Naive thymus-derived CD4-positive, alpha-beta T cell (primary cell): ENCODE measurements around the gene CD84. TPM values are rescaled to one million over a fixed set of nuclear protein-coding genes. Genes with fewer than 3 reads are reported as not detected.
A peak's percentile ranks its signal among the peaks of the same experiment; 100 is the strongest.

ENCODE experiments used
- ATAC-seq: fragments of 150-1000 bp; cut with Tn5 transposase; 2 replicates; pipeline ENCODE4 v1.10.0; 2021; ENCODE audit warnings: mild to moderate bottlenecking, moderate library complexity
- CTCF ChIA-PET: fragments of 350-600 bp; sonication (Branson Sonifier 250); formaldehyde crosslinking; loops from one replicate; lab custom pipeline; 2021; ENCODE audit warnings: antibody characterized with exemption; lab: Charles Lee
- POLR2A ChIA-PET: fragments of 350-600 bp; sonication (Branson Sonifier 250); formaldehyde crosslinking; loops from one replicate; lab custom pipeline; 2021; ENCODE audit warnings: antibody characterized with exemption, inconsistent platforms; lab: Charles Lee
- DNase-seq, 9 donors: peaks; one replicate each; pipeline versions ENCODE4 v3.0.0 to v3.0.0-alpha.2; 2020 to 2022; ENCODE audit warnings: mixed read lengths in 1 of 9
- H3K27ac ChIP-seq: one replicate; pipeline ENCODE4 v1.7.0; 2013; ENCODE audit warnings: mild to moderate bottlenecking, low read depth, low read length, moderate library complexity
- H3K27me3 ChIP-seq, 2 donors: one replicate each; pipeline ENCODE4 v1.7.0; 2013; ENCODE audit warnings: low read length in 2 of 2, mild to moderate bottlenecking in 2 of 2, moderate library complexity in 2 of 2; ENCODE audit not compliant: control insufficient read depth in 2 of 2, insufficient read depth in 2 of 2
- H3K36me3 ChIP-seq, 3 experiments: 1 replicate in 2 of 3; 2 replicates in 1 of 3; pipeline ENCODE4 v1.7.0; 2013; ENCODE audit warnings: low read length in 3 of 3, mild to moderate bottlenecking in 3 of 3, moderate library complexity in 1 of 3; ENCODE audit not compliant: insufficient read depth in 3 of 3, control insufficient read depth in 2 of 3
- H3K4me1 ChIP-seq, 2 donors: one replicate each; pipeline ENCODE4 v1.7.0; 2013; ENCODE audit warnings: low read length in 2 of 2, mild to moderate bottlenecking in 2 of 2, moderate library complexity in 1 of 2; ENCODE audit not compliant: control insufficient read depth in 2 of 2, insufficient read depth in 2 of 2
- H3K4me3 ChIP-seq: 2 replicates; pipeline ENCODE4 v1.7.0; 2013; ENCODE audit warnings: mild to moderate bottlenecking, low read length
- H3K9me3 ChIP-seq, 3 experiments: 1 replicate in 2 of 3; 2 replicates in 1 of 3; pipeline ENCODE4 v1.7.0; 2013; ENCODE audit warnings: low read length in 3 of 3; ENCODE audit not compliant: control insufficient read depth in 2 of 3
- H3K27ac Mint-ChIP-seq, 9 donors: one replicate each; pipeline ENCODE4 v1.8.0; 2020 to 2022; ENCODE audit warnings: mixed read lengths in 9 of 9, mild to moderate bottlenecking in 8 of 9, moderate library complexity in 5 of 9, inconsistent platforms in 2 of 9
- H3K27me3 Mint-ChIP-seq, 5 donors: one replicate each; pipeline ENCODE4 v1.8.0; 2021 to 2022; ENCODE audit warnings: mixed read lengths in 5 of 5, mild to moderate bottlenecking in 1 of 5
- H3K36me3 Mint-ChIP-seq, 5 donors: one replicate each; pipeline ENCODE4 v1.8.0; 2020 to 2022; ENCODE audit warnings: mixed read lengths in 5 of 5, mild to moderate bottlenecking in 3 of 5, inconsistent platforms in 1 of 5
- H3K4me1 Mint-ChIP-seq, 7 donors: one replicate each; pipeline ENCODE4 v1.8.0; 2020 to 2022; ENCODE audit warnings: mixed read lengths in 7 of 7, mild to moderate bottlenecking in 3 of 7, inconsistent platforms in 1 of 7
- H3K4me3 Mint-ChIP-seq, 10 donors: one replicate each; pipeline ENCODE4 v1.8.0; 2020 to 2022; ENCODE audit warnings: mild to moderate bottlenecking in 10 of 10, mixed read lengths in 10 of 10, moderate library complexity in 6 of 10, inconsistent platforms in 2 of 10
- H3K9me3 Mint-ChIP-seq, 11 donors: one replicate each; pipeline ENCODE4 v1.8.0; 2020 to 2022; ENCODE audit warnings: mixed read lengths in 11 of 11, mild to moderate bottlenecking in 4 of 11, inconsistent platforms in 1 of 11, moderate library complexity in 1 of 11
- intact Hi-C, 2 donors: fragments of 100-400 bp; cut with micrococcal nuclease; formaldehyde crosslinking; loops; one replicate each; pipeline ENCODE4 v1.15.1; 2023
- polyA plus RNA-seq, 2 donors: library from polyadenylated mRNA; unstranded; fragments of 300-500 nt; fragmentation: Illumina TruSeq; gene quantifications; one replicate each; pipeline ENCODE4 v1.2.3, GENCODE V29; 2021
- total RNA-seq, 6 experiments: library from RNA in 5 of 6; stranded (reverse) in 5 of 6; gene quantifications; 1 replicate in 5 of 6; 2 replicates in 1 of 6; pipeline ENCODE4 v1.2.3 and lab custom pipeline; 2021 to 2026

The CD84 gene
- total and polyA plus RNA-seq, 7 experiments from 2014 or later: 7.4 to 40.7 (median 26.3) TPM

GRCh38 chr1:160552425-160552824, 26.9 kb downstream of the CD84 start:
- POLR2A ChIA-PET: interaction anchor here (0.9 to 1.8 kb wide), 3 partner anchors 11 to 68 kb away, joined by 4 to 9 read pairs (median 7); no protein-coding TSS in a partner anchor
- Histone ChIP-seq H3K36me3 (peaks cover 0 to 40% (median 27%) of the 10 kb centered on the region in 3 experiments), H3K27me3 (no peaks in the 10 kb centered on the region), H3K9me3 (no peaks in the 10 kb centered on the region), H3K4me1 (peaks cover 5 to 18% of the 10 kb centered on the region in 2 donors), H3K27ac (no peak overlapping the region), H3K4me3 (no peak overlapping the region)
- intact Hi-C loops: no loop called here
- Mint-ChIP-seq H3K36me3 (peaks cover 19 to 52% (median 43%) of the 10 kb centered on the region in 5 donors), H3K27me3 (no peaks in the 10 kb centered on the region), H3K27ac (peak overlapping the region in 3 of 9 donors; percentile 8 to 33 (median 22)), H3K4me1 (peaks cover 4 to 20% (median 18%) of the 10 kb centered on the region in 7 donors), H3K4me3 (no peak overlapping the region), H3K9me3 (no peaks in the 10 kb centered on the region)
- ATAC-seq (no peak), DNase-seq (no peak)
- CTCF ChIA-PET: interaction anchor here (0.6 to 1.4 kb wide), 5 partner anchors 10 to 56 kb away, joined by 3 to 5 read pairs (median 3); no protein-coding TSS in a partner anchor

DNA sequence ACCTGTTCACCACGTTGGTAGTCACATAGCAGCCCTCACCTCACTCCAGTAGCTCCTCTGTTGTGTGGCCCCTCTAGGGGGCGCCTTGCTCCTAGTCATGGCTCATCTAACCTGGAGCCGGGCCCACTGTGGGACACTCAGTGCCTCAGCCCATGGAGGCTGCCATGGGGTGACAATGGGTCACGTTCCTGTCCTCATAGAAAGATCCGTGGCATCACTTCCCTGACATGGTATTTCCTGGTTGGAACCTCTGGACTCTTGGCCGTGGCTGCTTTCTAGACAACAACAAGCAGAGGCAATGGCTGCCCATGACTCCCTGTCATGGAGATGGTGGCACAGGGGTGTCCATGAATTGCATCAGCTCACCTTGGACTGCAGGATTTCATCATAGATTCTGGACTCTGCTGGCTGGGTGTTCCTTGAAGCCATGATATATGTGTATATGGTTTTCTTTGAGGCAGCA, 28.7 kb downstream of the CD84 start:
- no peaks in the 10 kb centered on the region for H3K9me3 Mint-ChIP-seq
- H3K27me3 Mint-ChIP-seq: no peaks in the 10 kb centered on the region
- Histone ChIP-seq H3K4me1 (peaks cover 2 to 5% of the 10 kb centered on the region in 2 donors), H3K4me3 (no peak overlapping the region), H3K36me3 (peaks cover 0 to 47% (median 36%) of the 10 kb centered on the region in 3 experiments), H3K9me3 (no peaks in the 10 kb centered on the region), H3K27me3 (no peaks in the 10 kb centered on the region), H3K27ac (no peak overlapping the region)
- intact Hi-C loops: loop anchor here (1.0 kb wide), 1 partner anchor 57 kb away; no protein-coding TSS in a partner anchor
- H3K36me3 Mint-ChIP-seq: peaks cover 22 to 50% (median 45%) of the 10 kb centered on the region in 5 donors
- ATAC-seq (peak; percentile 64), DNase-seq (peak in 5 of 9 donors; percentile 25 to 53 (median 40))
- POLR2A ChIA-PET: interaction anchor here (1.2 kb wide), 1 partner anchor 17 kb away, joined by 3 read pairs; no protein-coding TSS in a partner anchor
- H3K27ac Mint-ChIP-seq: peak overlapping the region in 3 of 9 donors; percentile 29 to 69 (median 65)
- H3K4me3 Mint-ChIP-seq: no peak overlapping the region
- H3K4me1 Mint-ChIP-seq: peaks cover 6 to 23% (median 17%) of the 10 kb centered on the region in 7 donors
- CTCF ChIA-PET: interaction anchor here (1.0 to 1.3 kb wide), 3 partner anchors 11 to 122 kb away, joined by 3 to 6 read pairs (median 3); no protein-coding TSS in a partner anchor

DNA sequence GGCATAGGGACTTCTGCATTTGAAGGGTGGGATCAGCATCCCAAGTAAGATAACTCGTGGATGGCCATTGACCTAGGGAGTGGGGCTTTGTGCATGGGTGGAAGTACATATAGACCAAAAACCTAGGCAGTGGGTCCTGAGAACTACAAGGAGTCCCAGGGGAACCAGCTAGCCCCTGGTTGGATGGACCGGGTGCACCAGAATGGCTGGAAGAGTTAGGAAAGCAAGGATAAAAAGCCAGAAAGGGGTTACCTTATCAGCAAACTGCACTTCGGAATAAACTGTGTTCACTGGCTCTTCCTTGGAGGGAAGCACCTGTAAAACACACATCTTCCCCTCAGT, 29.7 kb downstream of the CD84 start:
- POLR2A ChIA-PET: interaction anchor here (1.3 kb wide), 1 partner anchor 12 kb away, joined by 6 read pairs; no protein-coding TSS in a partner anchor
- no peak for DNase-seq
- Histone ChIP-seq H3K9me3 (no peaks in the 10 kb centered on the region), H3K36me3 (peaks cover 0 to 47% (median 36%) of the 10 kb centered on the region in 3 experiments), H3K4me3 (no peak overlapping the region), H3K4me1 (peaks cover 7 to 10% of the 10 kb centered on the region in 2 donors), H3K27ac (no peak overlapping the region), H3K27me3 (no peaks in the 10 kb centered on the region)
- ATAC-seq: no peak
- Mint-ChIP-seq H3K4me3 (no peak overlapping the region), H3K4me1 (peaks cover 9 to 30% (median 23%) of the 10 kb centered on the region in 7 donors), H3K9me3 (no peaks in the 10 kb centered on the region), H3K36me3 (peaks cover 22 to 52% (median 44%) of the 10 kb centered on the region in 5 donors), H3K27ac (peak overlapping the region in 3 of 9 donors; percentile 17 to 45 (median 24)), H3K27me3 (no peaks in the 10 kb centered on the region)
- CTCF ChIA-PET: interaction anchor here (1.1 to 4.3 kb wide), 3 partner anchors 12 to 63 kb away, joined by 3 to 35 read pairs (median 3); no protein-coding TSS in a partner anchor
- intact Hi-C loops: loop anchor here (1.0 kb wide), 1 partner anchor 58 kb away; no protein-coding TSS in a partner anchor

GRCh38 chr1:160548960-160549664, 30.2 kb downstream of the CD84 start:
- no peaks in the 10 kb centered on the region for H3K27me3 ChIP-seq
- peaks cover 0 to 47% (median 36%) of the 10 kb centered on the region in 3 experiments for H3K36me3 ChIP-seq
- H3K4me1 ChIP-seq: peaks cover 11 to 15% of the 10 kb centered on the region in 2 donors
- no peak overlapping the region for H3K27ac ChIP-seq
- peaks cover 22 to 50% (median 44%) of the 10 kb centered on the region in 5 donors for H3K36me3 Mint-ChIP-seq
- no peak overlapping the region for H3K4me3 ChIP-seq
- peak overlapping the region in 8 of 9 donors; percentile 14 to 73 (median 55) for H3K27ac Mint-ChIP-seq
- no peaks in the 10 kb centered on the region for H3K9me3 Mint-ChIP-seq
- H3K4me3 Mint-ChIP-seq: no peak overlapping the region
- H3K27me3 Mint-ChIP-seq: no peaks in the 10 kb centered on the region
- ATAC-seq: no peak
- no peaks in the 10 kb centered on the region for H3K9me3 ChIP-seq
- H3K4me1 Mint-ChIP-seq: peaks cover 13 to 34% (median 28%) of the 10 kb centered on the region in 7 donors
- intact Hi-C loops: no loop called here
- no peak for DNase-seq
- ChIA-PET CTCF (interaction anchor here (1.1 to 4.3 kb wide), 3 partner anchors 13 to 63 kb away, joined by 3 to 35 read pairs (median 3); no protein-coding TSS in a partner anchor), POLR2A (interaction anchor here (1.3 kb wide), 1 partner anchor 12 kb away, joined by 6 read pairs; no protein-coding TSS in a partner anchor)

DNA sequence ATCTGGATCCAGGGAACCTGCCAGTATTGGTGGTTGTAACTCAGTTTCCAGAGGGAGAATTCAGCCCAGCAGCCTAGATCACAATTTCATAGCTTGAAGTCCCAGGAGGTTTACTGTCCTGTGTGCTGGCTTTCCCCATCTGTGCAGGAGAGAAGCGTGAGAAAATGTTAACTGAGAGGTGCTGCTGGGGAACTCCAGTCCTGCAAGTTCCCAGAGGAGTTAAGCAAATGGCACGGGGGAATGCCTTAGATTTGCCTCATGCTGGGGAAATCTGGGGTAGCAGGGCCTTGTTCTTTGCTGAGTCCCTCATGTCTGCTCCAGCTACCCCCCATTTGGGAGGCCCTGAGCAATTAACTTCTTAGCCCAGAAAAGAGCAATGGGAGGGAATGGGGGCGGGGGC, 31.1 kb downstream of the CD84 start:
- Mint-ChIP-seq H3K27me3 (no peaks in the 10 kb centered on the region), H3K4me1 (peaks cover 19 to 38% (median 34%) of the 10 kb centered on the region in 7 donors), H3K4me3 (no peak overlapping the region), H3K27ac (peak overlapping the region in 4 of 9 donors; percentile 42 to 70 (median 50)), H3K9me3 (no peaks in the 10 kb centered on the region), H3K36me3 (peaks cover 16 to 44% (median 37%) of the 10 kb centered on the region in 5 donors)
- peaks cover 11 to 20% of the 10 kb centered on the region in 2 donors for H3K4me1 ChIP-seq
- DNase-seq (no peak), ATAC-seq (no peak)
- peaks cover 0 to 41% (median 28%) of the 10 kb centered on the region in 3 experiments for H3K36me3 ChIP-seq
- H3K9me3 ChIP-seq: no peaks in the 10 kb centered on the region
- no peak overlapping the region for H3K4me3 ChIP-seq
- POLR2A ChIA-PET: interaction anchor here (0.7 kb wide), 1 partner anchor 14 kb away, joined by 3 read pairs; no protein-coding TSS in a partner anchor
- intact Hi-C loops: no loop called here
- H3K27me3 ChIP-seq: no peaks in the 10 kb centered on the region
- H3K27ac ChIP-seq: no peak overlapping the region
- CTCF ChIA-PET: interaction anchor here (0.5 to 4.3 kb wide), 2 partner anchors 60 to 480 kb away, joined by 4 to 35 read pairs; no protein-coding TSS in a partner anchor

GRCh38 chr1:160547422-160547821, 31.9 kb downstream of the CD84 start:
- H3K4me1 Mint-ChIP-seq: peaks cover 19 to 41% (median 34%) of the 10 kb centered on the region in 7 donors
- POLR2A ChIA-PET: interaction anchor here (0.8 to 1.1 kb wide), 2 partner anchors 21 to 30 kb away, joined by 3 to 4 read pairs; no protein-coding TSS in a partner anchor
- peak overlapping the region in 6 of 9 donors; percentile 29 to 70 (median 44) for H3K27ac Mint-ChIP-seq

More at GRCh38 chr1:160547422-160547821, 31.9 kb downstream of the CD84 start:
- no peaks in the 10 kb centered on the region for H3K27me3 ChIP-seq
- DNase-seq: no peak
- peaks cover 17 to 20% of the 10 kb centered on the region in 2 donors for H3K4me1 ChIP-seq
- no peak for ATAC-seq
- Mint-ChIP-seq H3K27me3 (no peaks in the 10 kb centered on the region), H3K36me3 (peaks cover 9 to 37% (median 29%) of the 10 kb centered on the region in 5 donors), H3K9me3 (no peaks in the 10 kb centered on the region), H3K4me3 (no peak overlapping the region)
- H3K9me3 ChIP-seq: no peaks in the 10 kb centered on the region
- no peak overlapping the region for H3K27ac ChIP-seq
- intact Hi-C loops: no loop called here
- no peak overlapping the region for H3K4me3 ChIP-seq
- peaks cover 0 to 34% (median 21%) of the 10 kb centered on the region in 3 experiments for H3K36me3 ChIP-seq
- CTCF ChIA-PET: interaction anchor here (4.3 kb wide), 1 partner anchor 61 kb away, joined by 35 read pairs; no protein-coding TSS in a partner anchor
